Left lung (tissue), 10 donors: ENCODE measurements around the gene APOF. TPM values are rescaled to one million over a fixed set of nuclear protein-coding genes. Genes with fewer than 3 reads are reported as not detected.
"Not testable (repeated sequence)": the region's sequence is repeated elsewhere in the genome, so short reads cannot be mapped to it uniquely, and the experiment has no call there.

Source experiments
- ATAC-seq: fragments of 200-7000 bp; cut with Tn5 transposase; one replicate; pipeline ENCODE4 v1.9.1; 2020; ENCODE audit warnings: moderate library complexity
- DNase-seq, 4 donors: peaks; one replicate each; pipeline ENCODE4 v3.0.0-alpha.2; 2013 to 2020
- H3K27ac ChIP-seq, 2 donors: fragments of 200-600 bp; sonication (generic) in 1 of 2; one replicate each; pipeline versions ENCODE4 v1.5.0 to v1.8.0; 2020 to 2021
- H3K27me3 ChIP-seq, 2 donors: fragments of 200-600 bp; sonication (generic) in 1 of 2; one replicate each; pipeline versions ENCODE4 v1.5.0 to v1.8.0; 2020 to 2021
- H3K36me3 ChIP-seq, 2 donors: fragments of 200-600 bp; sonication (generic) in 1 of 2; one replicate each; pipeline versions ENCODE4 v1.5.0 to v1.8.0; 2020 to 2021
- H3K4me1 ChIP-seq, 2 donors: fragments of 200-600 bp; one replicate each; pipeline ENCODE4 v1.8.0; 2021
- H3K4me3 ChIP-seq, 2 donors: fragments of 200-600 bp; sonication (generic) in 1 of 2; one replicate each; pipeline versions ENCODE4 v1.5.0 to v1.8.0; 2020 to 2021; ENCODE audit warnings: mild to moderate bottlenecking in 1 of 2
- H3K9me3 ChIP-seq, 2 donors: fragments of 200-600 bp; sonication (generic) in 1 of 2; one replicate each; pipeline versions ENCODE4 v1.5.0 to v1.8.0; 2020 to 2021
- CTCF ChIP-seq, 2 donors: fragments of 200-600 bp; sonication (generic) in 1 of 2; IDR thresholded peaks; one replicate each; pipeline versions ENCODE4 v1.5.0 to v1.8.0; 2021; ENCODE audit warnings: antibody characterized with exemption in 2 of 2
- intact Hi-C, 2 donors: fragments of 100-400 bp; cut with DNase I; formaldehyde crosslinking; loops; one replicate each; pipeline versions ENCODE4 v1.11.2 to v1.14.2; 2022
- polyA plus RNA-seq, 6 donors: library from polyadenylated mRNA; unstranded; fragments of 120-200 nt; gene quantifications; one replicate each; pipeline ENCODE4 v1.2.1, GENCODE V29; 2013; ENCODE audit not compliant: insufficient read length in 6 of 6
- total RNA-seq, 2 donors: library from RNA; stranded (reverse); fragmentation: NEBNext Ultra II Directional; extraction: Animal tissue kit (Norgen Biotek cat#: 25700); gene quantifications; one replicate each; pipeline ENCODE4 v1.2.1, GENCODE V29; 2021
- donor health status: DM: no; HTN: yes; CAD: no.
- donor health status: DM: no; HTN: no; CAD: no.

The APOF gene
- total and polyA plus RNA-seq, 8 donors: 0.13 to 0.18 (median 0.13) TPM; not detected in 5

- H3K4me3 ChIP-seq: no peak overlapping the region
- H3K4me1 ChIP-seq: no peaks in the 10 kb centered on the region
- TF ChIP-seq CTCF (IDR thresholded peaks at IDR 0.05): no peak
- no peaks in the 10 kb centered on the region for H3K27me3 ChIP-seq
- ATAC-seq: no peak
- H3K27ac ChIP-seq: no peak overlapping the region
- H3K36me3 ChIP-seq: peaks cover 3 to 100% of the 10 kb centered on the region in 2 donors
- DNase-seq: no peak
- no peaks in the 10 kb centered on the region for H3K9me3 ChIP-seq
- intact Hi-C loops: no loop called here
Observed at GRCh38 chr12:56346675-56347074, 16.0 kb downstream of the APOF start.

GRCh38 chr12:56342290-56342689, 20.4 kb downstream of the APOF start:
- H3K4me3 ChIP-seq, ATAC-seq, H3K27ac ChIP-seq, H3K27me3 ChIP-seq, H3K9me3 ChIP-seq, DNase-seq, intact Hi-C loops: not testable (repeated sequence)
- Histone ChIP-seq H3K36me3 (peaks cover 0 to 64% of the 10 kb centered on the region in 2 donors), H3K4me1 (peaks cover 0 to 29% of the 10 kb centered on the region in 2 donors)

- ATAC-seq (no peak), DNase-seq (no peak)
- TF ChIP-seq CTCF (IDR thresholded peaks at IDR 0.05): no peak
- peaks cover 0 to 32% of the 10 kb centered on the region in 2 donors for H3K4me1 ChIP-seq
- no peak overlapping the region for H3K27ac ChIP-seq
- no peak overlapping the region for H3K4me3 ChIP-seq
- peaks cover 0 to 57% of the 10 kb centered on the region in 2 donors for H3K36me3 ChIP-seq
- no peaks in the 10 kb centered on the region for H3K9me3 ChIP-seq
- intact Hi-C loops: no loop called here
- H3K27me3 ChIP-seq: no peaks in the 10 kb centered on the region
Observed at GRCh38 chr12:56341616-56342015, 21.0 kb downstream of the APOF start.

- peaks cover 0 to 40% of the 10 kb centered on the region in 2 donors for H3K4me1 ChIP-seq
- no peaks in the 10 kb centered on the region for H3K9me3 ChIP-seq
- peaks cover 0 to 32% of the 10 kb centered on the region in 2 donors for H3K36me3 ChIP-seq
- H3K27ac ChIP-seq: peak overlapping the region in 1 of 2 donors; percentile 67
- ATAC-seq: no peak
- no peaks in the 10 kb centered on the region for H3K27me3 ChIP-seq
- no peak for DNase-seq
- TF ChIP-seq CTCF (IDR thresholded peaks at IDR 0.05): no peak
- intact Hi-C loops: no loop called here
- H3K4me3 ChIP-seq: no peak overlapping the region
Observed at GRCh38 chr12:56339158-56339422, 23.6 kb downstream of the APOF start.

- intact Hi-C loops: no loop called here
- no peak for DNase-seq
- no peak within 1 kb of the TSS for H3K4me3 ChIP-seq
- TF ChIP-seq CTCF (IDR thresholded peaks at IDR 0.05): no peak
- no peak for ATAC-seq
- H3K9me3 ChIP-seq: no peaks in the 10 kb centered on the region
- no peaks in the 10 kb centered on the region for H3K27me3 ChIP-seq
- H3K36me3 ChIP-seq: peaks cover 0 to 26% of the 10 kb centered on the region in 2 donors
- peaks cover 0 to 40% of the 10 kb centered on the region in 2 donors for H3K4me1 ChIP-seq
- H3K27ac ChIP-seq: peak within 1 kb of the TSS in 1 of 2 donors; percentile 67
Observed at GRCh38 chr12:56338308-56339157, 24.1 kb downstream of the APOF start, which contains the start of gene IL23A. TSS of gene IL23A (plus strand) at chr12:56338884. CDS start at chr12:56339045, 161 bp downstream.
